Measurements from ENCODE around the gene DDX54.

DDX54 gene

DNA sequence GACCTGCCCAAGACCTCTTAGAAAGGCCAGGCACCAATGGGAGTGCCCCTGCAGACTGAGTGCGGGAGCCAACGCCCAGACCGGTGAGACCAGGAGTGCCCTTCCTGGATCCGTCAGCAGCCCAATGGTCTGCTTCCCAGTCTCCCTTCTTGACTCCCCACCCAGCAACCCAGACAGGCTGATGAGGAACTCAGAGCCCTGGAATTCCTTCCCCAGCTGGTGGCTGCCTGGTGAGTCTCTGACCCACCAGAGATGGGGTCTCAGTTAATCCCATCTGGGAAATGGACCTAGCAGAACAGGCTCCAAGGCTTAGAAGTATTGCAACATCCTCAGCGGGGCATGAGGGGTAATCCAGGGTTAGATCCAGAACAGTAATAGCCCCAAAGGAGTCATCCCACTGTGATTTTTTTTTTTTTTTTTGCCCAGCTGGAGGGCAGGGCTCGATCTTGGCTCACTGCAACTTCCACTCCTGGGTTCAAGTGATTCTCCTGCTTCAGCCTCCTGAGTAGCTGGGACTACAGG lies 48.2 kb downstream of the DDX54 start:
- Histone ChIP-seq H3K27ac (replicated peaks) (no peak overlapping the region; the same call in 1 of the 2 replicates), H3K4me3 (replicated peaks; ENCODE audit: insufficient read depth, low read length) (no peak overlapping the region), H3K27me3 (ENCODE audit: insufficient read depth, poor library complexity, severe bottlenecking) (no peaks in the 10 kb centered on the region)
- no peak for DNase-seq (ENCODE audit: low read depth in 1 of 2, low spot score in 1 of 2)
- TF ChIP-seq REST (IDR thresholded peaks at IDR 0.05; ENCODE audit: insufficient replicate concordance, low read depth) (no peak), POLR2AphosphoS5 (IDR thresholded peaks at IDR 0.05; ENCODE audit: low read depth) (no peak), GABPA (IDR thresholded peaks at IDR 0.05; ENCODE audit: low read depth) (no peak), CTCF (IDR thresholded peaks at IDR 0.05; ENCODE audit: insufficient read depth, low read length) (no peak), SPI1 (IDR thresholded peaks at IDR 0.05; ENCODE audit: borderline replicate concordance, low read depth) (no peak)

- H3K27ac ChIP-seq (replicated peaks), result peak overlapping the region; percentile 76
- peak overlapping the region; percentile 44 for H3K4me3 ChIP-seq (replicated peaks; ENCODE audit: insufficient read depth, low read length)
- TF ChIP-seq SPI1 (IDR thresholded peaks at IDR 0.05; ENCODE audit: borderline replicate concordance, low read depth), result peak; percentile 23; the same call in 1 of the 2 replicates
- TF ChIP-seq CTCF (IDR thresholded peaks at IDR 0.05; ENCODE audit: insufficient read depth, low read length), result no peak
- TF ChIP-seq GABPA (IDR thresholded peaks at IDR 0.05; ENCODE audit: low read depth), result no peak
- TF ChIP-seq POLR2AphosphoS5 (IDR thresholded peaks at IDR 0.05; ENCODE audit: low read depth), result 0 out of 2 replicates have a peak, but pooled peaks have one; percentile 33
- TF ChIP-seq REST (IDR thresholded peaks at IDR 0.05; ENCODE audit: insufficient replicate concordance, low read depth), result no peak
- peak; percentile 32 to 86 for DNase-seq (ENCODE audit: low read depth in 1 of 2, low spot score in 1 of 2)
- H3K27me3 ChIP-seq (ENCODE audit: insufficient read depth, poor library complexity, severe bottlenecking), result no peaks in the 10 kb centered on the region
Measured at GRCh38 chr12:113136128-113136989, 48.9 kb downstream of the DDX54 start.

DNA sequence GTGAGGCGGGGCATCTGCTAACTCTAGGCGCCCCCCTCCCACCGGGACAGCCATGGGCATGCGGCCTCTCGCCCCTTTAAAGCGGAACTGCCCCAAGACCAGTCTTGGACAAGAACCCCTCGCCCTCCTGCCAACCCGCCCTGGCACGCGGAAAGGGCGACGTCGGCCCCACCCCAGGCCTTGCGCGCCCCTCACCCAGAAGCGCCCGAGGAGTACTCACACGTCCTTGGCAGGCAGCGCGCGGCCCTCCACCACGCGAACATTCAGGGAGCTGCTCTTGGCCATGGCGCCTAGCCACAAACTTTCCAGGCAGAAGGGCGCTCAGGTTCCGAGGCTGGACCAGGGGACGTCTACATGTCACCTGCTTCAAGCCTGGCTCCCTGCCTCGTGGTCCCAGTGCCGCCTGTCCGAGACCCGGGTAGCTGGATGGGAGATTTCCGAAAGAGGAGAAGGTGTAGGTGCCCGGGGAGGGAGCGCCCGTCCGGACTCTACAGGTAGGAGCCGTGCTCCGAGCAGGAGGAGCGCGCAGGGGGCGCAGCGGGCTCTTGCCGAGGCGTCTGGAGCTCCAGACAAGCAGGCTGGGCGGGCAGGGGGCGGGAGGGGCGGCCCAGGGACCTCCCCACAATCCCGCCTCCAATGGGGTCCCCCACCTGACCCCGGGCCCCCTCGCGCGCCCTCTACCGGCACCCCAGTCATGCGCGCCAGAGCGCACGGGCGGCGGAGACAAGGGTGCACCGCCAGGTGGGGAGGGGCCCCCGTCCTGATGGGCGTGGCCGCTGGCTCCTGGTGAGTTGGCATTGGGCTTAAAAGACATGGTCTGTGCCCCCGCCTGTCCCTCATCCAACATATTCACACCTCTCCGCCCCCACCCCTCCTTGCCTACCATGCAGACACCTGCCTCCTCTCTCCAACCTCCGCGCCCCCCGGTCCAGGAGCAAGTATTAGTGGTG lies 49.8 kb downstream of the DDX54 start, which contains the start of gene RASAL1:
Gene RASAL1, minus strand, starts transcription at position 584 of the 950 bp plus-strand sequence. Its CDS starts 299 bp downstream, at position 285.
- TF ChIP-seq POLR2AphosphoS5 (IDR thresholded peaks at IDR 0.05; ENCODE audit: low read depth) (no peak), SPI1 (IDR thresholded peaks at IDR 0.05; ENCODE audit: borderline replicate concordance, low read depth) (peak; percentile 12; the same call in 1 of the 2 replicates), CTCF (IDR thresholded peaks at IDR 0.05; ENCODE audit: insufficient read depth, low read length) (peak; percentile 34), REST (IDR thresholded peaks at IDR 0.05; ENCODE audit: insufficient replicate concordance, low read depth) (no peak), GABPA (IDR thresholded peaks at IDR 0.05; ENCODE audit: low read depth) (no peak)
- Histone ChIP-seq H3K27ac (replicated peaks) (peak within 1 kb of the TSS; percentile 76), H3K27me3 (ENCODE audit: insufficient read depth, poor library complexity, severe bottlenecking) (no peaks in the 10 kb centered on the region), H3K4me3 (replicated peaks; ENCODE audit: insufficient read depth, low read length) (peak within 1 kb of the TSS; percentile 44)
- peak; percentile 70 to 87 for DNase-seq (ENCODE audit: low read depth in 1 of 2, low spot score in 1 of 2)

Measured in HL-60 (cell line).